Lower leg skin (tissue), 4 donors: ENCODE results near the gene PHLPP1. TPM values are rescaled to one million over a fixed set of nuclear protein-coding genes. Genes with fewer than 3 reads are reported as not detected.

Source experiments
- DNase-seq, 2 donors: peaks; one replicate each; pipeline ENCODE4 v3.0.0-alpha.2; 2019; ENCODE audit warnings: low spot score in 2 of 2
- H3K4me3 ChIP-seq: fragments of 200-600 bp; sonication (generic); 2 replicates; pipeline ENCODE4 v1.5.1; 2017; ENCODE audit warnings: mild to moderate bottlenecking, low read depth; ENCODE audit not compliant: poor library complexity, severe bottlenecking
- CTCF ChIP-seq, 3 donors: fragments of 450-650 bp; IDR thresholded peaks; one replicate each; pipeline ENCODE4 v1.5.1; 2016; ENCODE audit warnings: antibody characterized with exemption in 3 of 3, mild to moderate bottlenecking in 3 of 3, moderate library complexity in 2 of 3
- POLR2A ChIP-seq, 2 donors: fragments of 450-650 bp; IDR thresholded peaks; one replicate each; pipeline ENCODE4 v1.6.1; 2016 to 2017; ENCODE audit warnings: antibody characterized with exemption in 2 of 2, mild to moderate bottlenecking in 1 of 2, moderate library complexity in 1 of 2
- WGBS, 2 donors: methylation state at CpG; one replicate each; pipeline ENCODE4 v1.1.5; 2018; 5-methylcytosine and 5-hydroxymethylcytosine counted together
- intact Hi-C: fragments of 100-400 bp; cut with DNase I; formaldehyde crosslinking; loops from one replicate; pipeline ENCODE4 v1.15.0; 2023; ENCODE audit warnings: low total_unique reads
- total RNA-seq, 4 donors: library from RNA; depleted of rRNA; stranded (reverse); fragments of >200 nt; gene quantifications; one replicate each; pipeline ENCODE4 v1.1.0, GENCODE V29; 2016

PHLPP1 gene
- total RNA-seq, 4 donors from 2014 or later: 27.3 to 38.5 (median 33.1) TPM

GRCh38 chr18:62773691-62774090 is 58.4 kb downstream of the PHLPP1 start:
- H3K4me3 ChIP-seq: no peak overlapping the region
- TF ChIP-seq CTCF (IDR thresholded peaks at IDR 0.05): no peak
- no peak for TF ChIP-seq POLR2A (IDR thresholded peaks at IDR 0.05)
- DNase-seq: no peak
- 90 to 94% methylated on average over 3 of the region's 3 CpGs for WGBS, 2 donors
- intact Hi-C loops: no loop called here

GRCh38 chr18:62776024-62776570 is 60.8 kb downstream of the PHLPP1 start:
- intact Hi-C loops: no loop called here
- TF ChIP-seq CTCF (IDR thresholded peaks at IDR 0.05) (no peak), POLR2A (IDR thresholded peaks at IDR 0.05) (no peak)
- DNase-seq: no peak
- no peak overlapping the region for H3K4me3 ChIP-seq
- 95 to 96% methylated on average over 2 of the region's 2 CpGs for WGBS, 2 donors

- no peak for DNase-seq
- intact Hi-C loops: no loop called here
- TF ChIP-seq POLR2A (IDR thresholded peaks at IDR 0.05) (no peak), CTCF (IDR thresholded peaks at IDR 0.05) (no peak)
- 90 to 93% methylated on average over 1 of the region's 1 CpG for WGBS, 2 donors
- H3K4me3 ChIP-seq: no peak overlapping the region
These were observed 62.5 kb downstream of the PHLPP1 start for GRCh38 chr18:62777814-62778213.

GRCh38 chr18:62778976-62779869 is 63.9 kb downstream of the PHLPP1 start:
- intact Hi-C loops: no loop called here
- no peak for TF ChIP-seq POLR2A (IDR thresholded peaks at IDR 0.05)
- no peak for TF ChIP-seq CTCF (IDR thresholded peaks at IDR 0.05)
- 84 to 93% methylated on average over 6 of the region's 6 CpGs for WGBS, 2 donors
- H3K4me3 ChIP-seq: no peak overlapping the region
- DNase-seq: no peak

GRCh38 chr18:62781262-62781661 is 65.9 kb downstream of the PHLPP1 start:
- 55 to 56% methylated on average over 3 of the region's 3 CpGs for WGBS, 2 donors
- peak in 1 of 2 donors; percentile 36 for DNase-seq
- no peak overlapping the region for H3K4me3 ChIP-seq
- intact Hi-C loops: no loop called here
- TF ChIP-seq CTCF (IDR thresholded peaks at IDR 0.05) (no peak), POLR2A (IDR thresholded peaks at IDR 0.05) (no peak)
